Mammary epithelial cell (primary cell): ENCODE results near the gene RANGRF.

Experiments
- CTCF ChIP-seq, 2 donors: IDR thresholded peaks in 1 of 2; conservative IDR thresholded peaks in 1 of 2; 2 replicates each; pipeline ENCODE4 v1.5.1; 2011 to 2012; ENCODE audit warnings: inconsistent platforms in 2 of 2, low read length in 2 of 2, mild to moderate bottlenecking in 2 of 2, control low read depth in 1 of 2, low read depth in 1 of 2; ENCODE audit not compliant: insufficient read depth in 1 of 2; ENCODE audit errors: extremely low read depth in 1 of 2
- EZH2 ChIP-seq: IDR thresholded peaks from 2 replicates; pipeline ENCODE4 v1.6.1; 2012; ENCODE audit warnings: low read length, inconsistent platforms, borderline replicate concordance

- TF ChIP-seq CTCF (conservative IDR thresholded peaks at IDR 0.05 in 1 of 2, IDR thresholded peaks at IDR 0.05 in 1 of 2; ENCODE audit: extremely low read depth in 1 of 2, insufficient read depth in 1 of 2, low read depth in 1 of 2, low read length in 2 of 2) (no peak), EZH2 (no peak)
Measured at GRCh38 chr17:8256291-8256690, 32.2 kb upstream of the RANGRF start.
